Measurements from ENCODE around the gene TMEM170B.

Gene TMEM170B

DNA sequence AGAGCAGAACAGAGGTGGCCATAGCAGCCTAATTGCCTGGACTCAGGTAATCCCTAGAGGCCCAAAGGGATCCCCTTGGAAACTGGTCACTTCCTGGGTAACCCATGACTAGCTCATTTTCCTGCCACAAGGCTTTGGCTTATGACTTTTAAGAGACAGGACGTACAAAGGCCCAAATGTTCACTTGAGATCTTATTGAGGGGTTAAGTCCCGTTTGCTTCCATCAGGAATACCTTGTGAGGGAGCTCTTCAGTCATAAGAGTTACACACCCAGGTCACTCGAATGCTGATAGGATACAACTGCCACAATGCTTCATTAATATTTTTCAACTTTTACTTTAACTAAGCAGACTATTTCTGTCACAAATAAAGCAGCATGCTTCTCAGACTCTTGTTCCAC lies 51.7 kb downstream of the TMEM170B start:
- DNase-seq, result no peak

- no peak for DNase-seq
Observed at GRCh38 chr6:11592294-11592906, 54.9 kb downstream of the TMEM170B start.

DNA sequence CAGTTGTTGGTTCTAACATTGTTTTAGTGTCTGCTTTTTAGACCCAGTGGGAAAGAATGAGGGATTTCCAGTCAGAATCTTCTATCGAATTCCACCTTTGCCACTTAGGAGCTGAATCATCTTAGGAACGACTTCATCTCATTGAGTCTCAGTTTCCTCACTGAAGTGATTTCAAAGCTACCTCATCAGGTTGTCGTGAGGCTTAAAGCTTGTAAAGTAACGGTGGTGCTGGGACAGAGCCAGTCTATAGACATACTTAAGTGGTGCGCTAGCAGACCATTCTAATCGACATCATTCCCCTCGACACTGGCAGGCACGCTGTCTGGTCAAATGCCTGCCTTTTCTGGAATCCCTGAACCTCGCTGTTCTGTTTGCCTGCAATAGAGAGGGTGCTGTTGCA lies 55.5 kb downstream of the TMEM170B start:
- DNase-seq, result no peak

GRCh38 chr6:11595903-11596302 lies 58.4 kb downstream of the TMEM170B start:
- DNase-seq, result no peak

GRCh38 chr6:11596640-11597237 lies 59.2 kb downstream of the TMEM170B start:
- no peak for DNase-seq

DNA sequence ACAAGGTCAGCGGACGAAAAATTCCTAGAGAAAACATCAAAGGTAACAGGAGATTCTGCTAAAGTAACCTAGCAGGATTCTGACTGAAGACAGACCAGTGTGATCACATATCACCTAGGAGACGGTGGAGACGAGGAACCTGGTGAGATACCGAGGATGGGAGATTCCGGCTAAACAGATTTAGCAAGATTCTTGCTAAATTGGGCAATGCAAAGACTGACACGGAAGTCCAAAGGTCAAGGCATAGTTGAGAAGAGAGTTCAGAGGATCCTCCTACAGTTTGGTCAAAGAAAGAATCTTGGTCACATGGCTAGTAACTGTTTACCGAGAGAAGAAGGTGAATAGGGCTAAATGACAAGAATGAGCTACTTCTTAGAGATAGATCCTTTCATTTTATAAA lies 61.1 kb downstream of the TMEM170B start:
- no peak for DNase-seq

DNA sequence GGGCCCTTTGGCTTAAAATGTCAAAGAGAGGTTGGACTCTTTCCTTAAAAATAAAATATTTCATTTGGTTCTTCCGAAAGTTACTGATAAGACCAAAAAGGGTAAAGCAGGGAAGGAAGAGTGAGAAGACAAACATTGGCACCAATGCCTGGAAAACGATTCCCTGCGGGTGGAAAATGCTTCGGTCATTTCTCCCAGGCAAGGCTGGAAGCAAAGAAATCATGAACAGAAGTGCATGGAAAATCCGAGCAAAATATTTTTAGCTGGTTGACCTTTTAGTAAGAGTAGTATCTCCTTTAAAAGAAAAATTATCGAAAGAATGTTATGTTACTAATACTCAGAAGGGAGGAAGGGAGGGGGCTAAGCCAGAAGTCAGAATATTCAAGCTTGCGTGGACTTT lies 62.7 kb downstream of the TMEM170B start:
- no peak for DNase-seq

GRCh38 chr6:11601776-11602605 lies 64.4 kb downstream of the TMEM170B start:
- no peak for DNase-seq

DNA sequence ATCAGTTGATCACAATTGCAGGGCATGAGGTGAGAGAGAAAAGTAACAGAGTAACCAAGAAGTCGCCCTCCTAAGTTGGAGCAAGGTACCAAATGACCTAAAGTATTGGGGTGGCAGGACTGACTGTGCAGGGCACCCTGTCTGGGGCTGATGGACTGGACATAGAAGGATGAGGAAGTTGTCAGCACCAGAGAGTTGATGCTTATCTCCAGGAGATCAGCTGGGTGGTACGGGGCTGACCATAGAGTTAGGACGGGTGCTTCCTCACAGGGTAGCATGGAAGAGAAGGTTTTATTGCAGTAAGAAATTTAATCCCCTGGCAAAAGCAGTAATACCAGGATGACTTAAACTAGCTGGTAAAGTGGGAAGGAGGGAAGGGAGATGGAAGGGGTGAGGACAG lies 66.7 kb downstream of the TMEM170B start:
- no peak for DNase-seq

- DNase-seq, result no peak
Observed at GRCh38 chr6:11604836-11605506, 67.4 kb downstream of the TMEM170B start.

DNA sequence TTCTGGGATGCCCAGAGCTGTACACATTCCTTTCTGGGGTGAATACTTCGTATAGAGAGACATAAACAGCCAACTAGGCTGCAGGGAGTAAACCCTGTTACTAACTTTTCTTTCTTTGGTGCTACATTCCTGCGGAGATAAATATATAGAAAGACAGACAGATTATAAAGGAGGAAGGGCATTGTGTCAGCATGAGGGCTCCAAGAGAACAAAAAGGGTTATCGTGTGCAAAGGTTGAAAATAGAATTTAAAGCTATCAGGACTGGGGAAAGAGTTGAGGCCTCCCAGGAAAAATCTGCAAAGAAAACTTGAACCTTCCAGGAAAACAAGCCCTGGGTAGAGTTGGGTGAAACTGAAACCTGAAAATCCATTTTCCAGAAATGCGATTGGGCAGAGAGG lies 68.0 kb downstream of the TMEM170B start:
- DNase-seq, result no peak

DNA sequence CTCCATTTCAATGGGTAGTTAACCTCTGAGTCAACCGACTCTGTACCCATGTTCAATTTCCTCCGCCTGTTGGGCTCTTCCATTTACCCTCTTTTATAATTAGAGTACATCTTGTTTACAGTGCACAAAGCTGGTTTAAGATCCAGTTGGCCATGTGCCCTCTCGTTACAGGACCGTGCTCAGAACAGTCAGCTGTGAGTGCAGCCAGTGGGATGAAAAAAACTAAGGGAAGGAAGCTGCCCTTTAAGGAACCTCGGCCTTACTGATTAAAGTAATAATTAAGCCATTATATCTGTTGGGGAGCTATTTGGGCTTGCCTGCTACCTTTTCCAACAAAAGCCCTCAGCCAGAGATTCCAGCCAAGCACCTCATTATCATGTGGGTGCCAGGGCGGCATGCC lies 68.8 kb downstream of the TMEM170B start:
- no peak for DNase-seq

DNA sequence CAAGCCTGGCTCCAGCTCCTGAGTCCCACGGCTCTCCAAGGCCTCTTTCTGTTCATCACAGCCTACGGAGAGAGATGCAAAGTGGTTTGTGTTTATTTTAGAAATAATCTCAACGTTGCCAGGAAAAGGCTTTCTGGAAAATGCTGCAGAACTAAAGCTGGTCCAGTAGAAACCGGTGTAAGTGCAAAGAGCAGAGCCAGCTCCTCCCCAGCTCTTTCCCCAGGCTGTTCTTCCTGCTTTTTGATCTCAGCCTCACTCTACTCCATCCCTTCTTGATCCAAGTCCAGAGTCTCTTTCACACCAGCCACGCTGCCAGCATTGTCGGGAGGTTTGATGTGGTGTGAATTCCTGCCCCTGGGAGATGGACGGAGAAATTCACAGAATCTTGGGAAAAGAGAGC lies 69.8 kb downstream of the TMEM170B start:
- no peak for DNase-seq

DNA sequence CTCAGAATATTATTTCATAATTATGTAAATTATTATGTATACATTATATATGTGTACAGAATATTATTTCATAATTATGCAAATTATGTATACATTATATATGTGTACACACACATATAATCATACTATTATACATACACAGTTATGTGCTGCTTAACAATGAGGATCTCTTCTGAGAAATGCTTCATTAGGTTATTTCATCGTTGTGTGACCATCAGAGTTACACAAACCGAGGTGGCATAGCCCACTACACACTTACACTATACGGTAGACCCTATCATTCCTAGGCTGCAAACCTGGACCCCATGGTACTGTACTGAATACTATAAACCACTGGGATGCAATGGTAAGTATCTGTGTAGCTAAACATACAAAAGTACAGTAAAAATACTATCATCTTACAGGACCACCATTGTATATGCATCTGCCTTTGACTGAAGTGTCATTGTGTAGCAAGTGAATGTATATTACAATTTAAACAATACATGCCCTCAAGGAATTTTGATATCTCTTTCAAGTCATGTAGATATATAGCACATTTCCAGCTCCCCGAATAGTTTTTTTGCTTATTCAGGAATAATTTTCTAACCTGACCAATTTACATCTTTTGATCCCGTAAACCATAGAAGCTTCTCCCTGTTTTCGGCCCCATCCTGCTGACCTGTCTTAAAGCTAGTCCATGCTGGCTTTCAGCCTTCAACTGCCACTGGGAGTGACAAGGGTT lies 71.2 kb downstream of the TMEM170B start:
- no peak for DNase-seq

DNA sequence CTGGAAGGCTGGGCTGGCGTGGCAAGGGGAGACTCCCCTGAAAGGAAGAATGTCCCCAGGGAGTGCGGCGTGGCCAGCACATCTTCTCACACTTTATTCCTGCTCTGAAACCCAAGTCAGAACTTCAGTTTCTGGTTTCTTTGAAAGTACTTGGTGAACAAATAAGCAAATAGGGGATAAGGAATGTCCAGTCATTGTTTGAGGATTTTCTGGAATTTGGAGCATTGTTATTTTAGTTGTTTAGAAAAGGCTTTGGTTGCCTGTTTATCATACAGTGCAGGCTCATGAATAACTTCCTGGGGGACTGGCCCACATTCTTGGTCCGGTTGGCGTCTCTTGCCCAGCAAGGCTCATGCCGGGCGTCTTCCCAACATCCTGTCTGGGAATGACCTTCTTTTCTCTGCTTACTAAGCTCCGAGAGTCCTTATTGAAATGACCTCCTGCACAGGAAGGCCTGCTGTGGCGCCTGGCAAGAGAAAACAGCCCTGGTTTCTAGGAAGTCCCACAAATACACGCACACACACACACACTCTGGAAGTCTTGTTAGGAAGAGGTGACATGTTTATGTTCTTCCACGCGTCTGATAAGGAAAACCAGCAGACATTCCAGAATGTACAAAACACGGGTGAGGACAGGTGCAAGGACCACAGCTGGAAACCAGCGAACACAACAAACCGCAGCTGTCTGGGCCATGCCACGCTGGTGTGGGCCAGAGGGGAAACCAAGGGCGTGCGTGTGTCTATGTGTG lies 71.9 kb downstream of the TMEM170B start:
- no peak for DNase-seq

- no peak for DNase-seq
Observed at GRCh38 chr6:11613336-11613735, 75.8 kb downstream of the TMEM170B start.

DNA sequence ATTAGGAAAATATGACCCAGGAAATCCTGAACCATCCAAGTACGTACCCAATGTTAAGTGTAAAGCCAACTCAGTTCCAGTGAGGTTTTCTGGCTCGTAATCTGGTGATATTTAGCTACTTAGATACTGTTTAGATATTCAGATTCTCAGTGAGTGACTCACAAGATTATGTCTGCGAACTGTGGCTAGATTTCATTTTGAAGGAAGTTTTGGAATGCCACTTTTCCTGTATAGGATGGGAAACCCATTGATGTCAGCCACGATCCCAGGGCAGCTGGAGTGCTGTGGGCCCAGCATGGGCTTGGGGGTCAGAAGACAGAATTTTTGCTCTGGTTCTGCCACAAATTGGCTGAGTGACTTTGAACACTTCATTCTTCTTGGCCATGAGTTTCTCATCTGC lies 76.3 kb downstream of the TMEM170B start:
- DNase-seq, result no peak

GRCh38 chr6:11614534-11615213 lies 77.1 kb downstream of the TMEM170B start:
- no peak for DNase-seq

- DNase-seq, result no peak
Observed at GRCh38 chr6:11615214-11615602, 77.7 kb downstream of the TMEM170B start.

DNA sequence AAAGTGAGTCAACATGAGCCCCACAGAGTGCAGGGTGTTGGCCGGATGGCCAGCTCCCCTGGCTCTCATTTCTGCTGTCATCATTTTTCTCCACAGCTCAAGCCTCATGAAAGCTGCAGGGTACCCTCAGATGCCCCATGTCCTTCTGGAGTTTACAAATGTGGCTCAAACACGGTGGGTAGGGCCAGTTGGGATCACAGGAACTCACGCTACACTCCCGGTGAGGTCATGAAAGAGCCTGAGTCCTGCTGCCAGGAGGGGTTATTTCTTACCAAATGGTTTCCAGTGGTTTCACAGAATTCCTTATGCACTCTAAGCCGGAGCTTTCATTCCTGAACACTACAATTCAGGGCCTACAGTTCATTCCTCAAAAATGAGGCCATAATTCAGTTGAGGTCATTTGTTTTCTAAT lies 78.7 kb downstream of the TMEM170B start:
- peak; percentile 38 for DNase-seq

DNA sequence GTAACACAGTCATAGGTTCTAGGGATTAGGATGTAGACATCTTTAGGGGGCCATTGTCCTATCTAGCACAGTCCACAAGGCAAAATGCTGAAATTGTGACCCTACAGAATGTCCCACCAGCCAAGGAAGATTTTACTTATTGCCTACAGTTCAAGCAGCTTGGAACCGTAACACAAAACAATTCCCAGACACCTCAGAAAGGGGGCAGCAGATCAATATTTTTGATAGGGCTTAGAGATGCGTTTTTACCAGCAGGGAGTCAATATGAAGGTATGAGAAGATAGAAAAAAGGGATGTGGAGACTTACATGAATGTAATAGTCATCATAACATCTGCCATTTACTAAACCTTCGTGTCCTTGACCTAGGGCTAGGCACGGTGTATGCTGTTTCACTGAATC lies 81.0 kb downstream of the TMEM170B start:
- DNase-seq, result no peak

DNA sequence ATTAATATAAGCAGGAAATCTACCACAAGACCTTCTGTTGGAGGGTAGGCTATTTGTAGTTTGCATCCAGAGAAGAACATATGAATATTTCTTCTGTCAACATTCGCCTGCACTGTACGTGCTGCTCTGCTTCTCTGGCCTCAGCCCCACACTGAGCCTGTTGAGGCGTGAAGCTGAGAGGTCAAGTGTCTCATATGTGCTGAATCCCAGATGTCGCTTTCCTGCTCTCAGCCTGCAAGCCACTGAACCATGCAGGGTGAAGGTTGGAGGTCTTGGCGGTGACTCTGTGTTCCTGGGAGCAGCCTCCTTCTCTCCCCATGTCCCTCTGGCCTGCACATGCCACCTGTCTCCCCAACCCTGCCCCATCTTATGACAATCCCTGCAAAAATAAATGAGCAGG lies 83.6 kb downstream of the TMEM170B start:
- DNase-seq, result peak; percentile 91
